Uterus (tissue), 4 donors: ENCODE measurements around the gene ADK. TPM values are rescaled to one million over a fixed set of nuclear protein-coding genes. Genes with fewer than 3 reads are reported as not detected.

Experiments used
- DNase-seq, 2 donors: peaks; one replicate each; pipeline ENCODE4 v3.0.0-alpha.2; 2019 to 2020
- H3K27ac ChIP-seq, 2 donors: fragments of 200-600 bp; sonication (generic); 1 replicate in 1 of 2; 2 replicates in 1 of 2; pipeline ENCODE4 v1.5.1; 2016 to 2018
- H3K27me3 ChIP-seq, 2 donors: fragments of 200-600 bp; sonication (generic); one replicate each; pipeline ENCODE4 v1.5.1; 2018 to 2019; ENCODE audit warnings: control low read depth in 1 of 2
- H3K36me3 ChIP-seq, 2 donors: fragments of 200-600 bp; sonication (generic); one replicate each; pipeline ENCODE4 v1.5.1; 2019; ENCODE audit warnings: control low read depth in 1 of 2
- H3K4me1 ChIP-seq, 2 donors: fragments of 200-600 bp; sonication (generic); one replicate each; pipeline ENCODE4 v1.5.1; 2018 to 2019; ENCODE audit warnings: control low read depth in 1 of 2
- H3K4me3 ChIP-seq, 2 donors: fragments of 200-600 bp; sonication (generic); 1 replicate in 1 of 2; 2 replicates in 1 of 2; pipeline ENCODE4 v1.5.1; 2018 to 2019; ENCODE audit warnings: mild to moderate bottlenecking in 1 of 2
- H3K9me3 ChIP-seq, 2 donors: fragments of 200-600 bp; sonication (generic); one replicate each; pipeline ENCODE4 v1.5.1; 2019; ENCODE audit warnings: control low read depth in 1 of 2
- CTCF ChIP-seq, 4 experiments: fragments of 200-600 bp in 2 of 4; fragments of 450-650 bp in 2 of 4; sonication (generic) in 2 of 4; IDR thresholded peaks; one replicate each; pipeline ENCODE4 v1.5.1; 2016 to 2019; ENCODE audit warnings: antibody characterized with exemption in 4 of 4, mild to moderate bottlenecking in 2 of 4, moderate library complexity in 1 of 4
- POLR2A ChIP-seq, 2 donors: fragments of 450-650 bp; IDR thresholded peaks; one replicate each; pipeline ENCODE4 v1.6.1; 2016; ENCODE audit warnings: antibody characterized with exemption in 2 of 2, mild to moderate bottlenecking in 1 of 2, moderate library complexity in 1 of 2
- intact Hi-C: fragments of 100-400 bp; cut with DNase I; formaldehyde crosslinking; loops from one replicate; pipeline ENCODE4 v1.15.1; 2023; ENCODE audit warnings: low total_unique reads
- total RNA-seq, 4 donors: library from RNA; depleted of rRNA in 3 of 4; stranded (reverse); fragments of >200 nt in 3 of 4; gene quantifications; one replicate each; pipeline versions ENCODE4 v1.1.0 to v1.2.4, GENCODE V29; 2014 to 2023
- donor health status: DM: yes; HTN: yes; CAD: no.

The ADK gene
- total RNA-seq, 4 donors from 2014 or later, result 12.6 to 41.1 (median 19.0) TPM

- no peak for DNase-seq
- no peak overlapping the region for H3K27ac ChIP-seq
- H3K9me3 ChIP-seq, result no peaks in the 10 kb centered on the region
- no peaks in the 10 kb centered on the region for H3K4me1 ChIP-seq
- no peak overlapping the region for H3K4me3 ChIP-seq
- H3K36me3 ChIP-seq, result no peaks in the 10 kb centered on the region
- intact Hi-C loops, result no loop called here
- H3K27me3 ChIP-seq, result no peaks in the 10 kb centered on the region
- TF ChIP-seq POLR2A (IDR thresholded peaks at IDR 0.05) (no peak), CTCF (IDR thresholded peaks at IDR 0.05) (no peak)
Observed at GRCh38 chr10:74708246-74708645, 557.2 kb downstream of the ADK start.

GRCh38 chr10:74718208-74718607 lies 567.2 kb downstream of the ADK start:
- Histone ChIP-seq H3K27ac (no peak overlapping the region), H3K4me3 (no peak overlapping the region), H3K4me1 (no peaks in the 10 kb centered on the region), H3K9me3 (peaks cover 0 to 13% of the 10 kb centered on the region in 2 donors), H3K36me3 (no peaks in the 10 kb centered on the region), H3K27me3 (no peaks in the 10 kb centered on the region)
- intact Hi-C loops, result no loop called here
- no peak for TF ChIP-seq CTCF (IDR thresholded peaks at IDR 0.05)
- TF ChIP-seq POLR2A (IDR thresholded peaks at IDR 0.05), result no peak
- no peak for DNase-seq

- no peak overlapping the region for H3K4me3 ChIP-seq
- H3K9me3 ChIP-seq, result no peaks in the 10 kb centered on the region
- TF ChIP-seq CTCF (IDR thresholded peaks at IDR 0.05), result no peak
- no peak overlapping the region for H3K27ac ChIP-seq
- no peaks in the 10 kb centered on the region for H3K4me1 ChIP-seq
- intact Hi-C loops, result no loop called here
- no peaks in the 10 kb centered on the region for H3K36me3 ChIP-seq
- no peak for DNase-seq
- H3K27me3 ChIP-seq, result no peaks in the 10 kb centered on the region
Observed at GRCh38 chr10:74728225-74728624, 577.2 kb downstream of the ADK start.

- H3K27ac ChIP-seq, result no peak overlapping the region
- H3K4me3 ChIP-seq, result no peak overlapping the region
- TF ChIP-seq CTCF (IDR thresholded peaks at IDR 0.05) (no peak), POLR2A (IDR thresholded peaks at IDR 0.05) (no peak)
- H3K9me3 ChIP-seq, result no peaks in the 10 kb centered on the region
- H3K36me3 ChIP-seq, result no peaks in the 10 kb centered on the region
- no peak for DNase-seq
- intact Hi-C loops, result no loop called here
- no peaks in the 10 kb centered on the region for H3K27me3 ChIP-seq
- H3K4me1 ChIP-seq, result no peaks in the 10 kb centered on the region
Observed at GRCh38 chr10:74730246-74730645, 579.2 kb downstream of the ADK start.

- TF ChIP-seq POLR2A (IDR thresholded peaks at IDR 0.05) (no peak), CTCF (IDR thresholded peaks at IDR 0.05) (no peak)
- intact Hi-C loops, result no loop called here
- Histone ChIP-seq H3K27me3 (no peaks in the 10 kb centered on the region), H3K4me1 (no peaks in the 10 kb centered on the region), H3K36me3 (no peaks in the 10 kb centered on the region), H3K9me3 (no peaks in the 10 kb centered on the region), H3K27ac (no peak overlapping the region), H3K4me3 (no peak overlapping the region)
- DNase-seq, result no peak
Observed at GRCh38 chr10:74733612-74734011, 582.6 kb downstream of the ADK start.
